HEK293T (cell line): ENCODE measurements around the gene DOCK10.

Source experiments
- BHLHE40 ChIP-seq: fragments of 450-650 bp; IDR thresholded peaks from 2 replicates; pipeline ENCODE4 v1.6.1; 2016; ENCODE audit warnings: mild to moderate bottlenecking, moderate library complexity, borderline replicate concordance
- CTBP1 ChIP-seq: fragments of 450-650 bp; IDR thresholded peaks from 2 replicates; pipeline ENCODE4 v1.6.1; 2016; ENCODE audit warnings: borderline replicate concordance
- ELF4 ChIP-seq: fragments of 450-650 bp; IDR thresholded peaks from 2 replicates; pipeline ENCODE4 v1.6.1; 2017; ENCODE audit warnings: antibody characterized with exemption
- FOXA1 ChIP-seq: fragments of 450-650 bp; IDR thresholded peaks from 2 replicates; pipeline ENCODE4 v1.6.1; 2016; ENCODE audit warnings: mild to moderate bottlenecking
- FOXK2 ChIP-seq: fragments of 450-650 bp; IDR thresholded peaks from 2 replicates; pipeline ENCODE4 v1.6.1; 2016; ENCODE audit warnings: mild to moderate bottlenecking
- HDGF ChIP-seq: fragments of 450-650 bp; IDR thresholded peaks from 2 replicates; pipeline ENCODE4 v1.6.1; 2017; ENCODE audit warnings: antibody characterized with exemption, borderline replicate concordance
- LEF1 ChIP-seq: fragments of 450-650 bp; IDR thresholded peaks from 2 replicates; pipeline ENCODE4 v1.6.1; 2017; ENCODE audit warnings: mild to moderate bottlenecking, borderline replicate concordance
- NFRKB ChIP-seq: fragments of 450-650 bp; IDR thresholded peaks from 2 replicates; pipeline ENCODE4 v1.6.1; 2016; ENCODE audit warnings: mild to moderate bottlenecking, moderate library complexity
- SP1 ChIP-seq: fragments of 450-650 bp; IDR thresholded peaks from 2 replicates; pipeline ENCODE4 v1.6.1; 2017
- SUZ12 ChIP-seq: fragments of 450-650 bp; IDR thresholded peaks from 2 replicates; pipeline ENCODE4 v1.6.1; 2016; ENCODE audit warnings: mild to moderate bottlenecking
- TARDBP ChIP-seq: fragments of 450-650 bp; IDR thresholded peaks from 2 replicates; pipeline ENCODE4 v1.6.1; 2016
- ZNF384 ChIP-seq: fragments of 450-650 bp; IDR thresholded peaks from 2 replicates; pipeline ENCODE4 v1.6.1; 2016

DNA sequence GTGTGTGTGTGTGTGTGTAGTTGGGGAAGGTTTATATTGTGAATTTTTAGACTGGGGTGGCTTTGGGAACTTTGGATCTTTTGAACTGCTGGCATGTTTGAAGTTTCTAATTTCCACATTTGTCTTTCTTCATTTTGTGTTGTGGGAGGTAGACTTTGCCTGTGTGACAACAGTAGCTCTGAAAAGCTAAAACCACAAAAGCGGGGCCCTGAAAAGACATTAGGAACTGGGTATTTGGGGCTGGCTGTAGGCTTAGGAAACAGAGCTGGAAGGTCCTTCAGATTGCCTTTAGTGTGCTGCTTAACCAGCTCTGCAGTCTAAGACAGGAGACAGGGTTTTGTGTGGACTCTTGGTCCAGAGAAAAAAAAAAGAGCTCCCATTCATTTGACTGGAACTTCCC, 27.2 kb upstream of the DOCK10 start:
- TF ChIP-seq ZNF384 (no peak), FOXK2 (no peak), BHLHE40 (no peak), SP1 (no peak), HDGF (no peak), ELF4 (no peak), FOXA1 (no peak), LEF1 (no peak), TARDBP (no peak), CTBP1 (no peak), SUZ12 (no peak), NFRKB (no peak)
